Body of pancreas (tissue), 4 donors: ENCODE data around the gene BMP4. TPM values are rescaled to one million over a fixed set of nuclear protein-coding genes. Genes with fewer than 3 reads are reported as not detected.

Experiments
- ATAC-seq: fragments of 150-250 bp; one replicate; pipeline ENCODE4 v1.9.1; 2016
- DNase-seq, 4 donors: peaks; one replicate each; pipeline ENCODE4 v3.0.0-alpha.2; 2019
- H3K27ac ChIP-seq, 4 donors: fragments of 200-600 bp; sonication (generic); 1 replicate in 3 of 4; 2 replicates in 1 of 4; pipeline versions ENCODE4 v1.5.1 to v1.6.1; 2016 to 2019; ENCODE audit warnings: mild to moderate bottlenecking in 1 of 4, mixed read lengths in 1 of 4, moderate library complexity in 1 of 4
- H3K27me3 ChIP-seq, 2 donors: fragments of 200-600 bp; sonication (generic); one replicate each; pipeline ENCODE4 v1.6.0; 2016; ENCODE audit warnings: mild to moderate bottlenecking in 1 of 2
- H3K36me3 ChIP-seq, 2 donors: fragments of 200-600 bp; sonication (generic); replicated peaks in 1 of 2; 2 replicates each; pipeline ENCODE4 v1.5.1; 2016; ENCODE audit warnings: low read depth in 2 of 2; ENCODE audit not compliant: insufficient read depth in 1 of 2
- H3K4me1 ChIP-seq: fragments of 200-600 bp; sonication (generic); one replicate; pipeline ENCODE4 v1.6.0; 2016
- H3K4me3 ChIP-seq, 2 donors: fragments of 200-600 bp; sonication (generic); 1 replicate in 1 of 2; 2 replicates in 1 of 2; pipeline ENCODE4 v1.5.1; 2016 to 2019
- H3K9me3 ChIP-seq, 3 donors: fragments of 200-600 bp; sonication (generic); 1 replicate in 2 of 3; 2 replicates in 1 of 3; pipeline ENCODE4 v1.5.1; 2016
- CTCF ChIP-seq, 7 experiments: fragments of 450-650 bp in 4 of 7; fragments of 200-600 bp in 3 of 7; sonication (generic) in 3 of 7; IDR thresholded peaks; one replicate each; pipeline ENCODE4 v1.5.1; 2016 to 2019; ENCODE audit warnings: antibody characterized with exemption in 7 of 7
- POLR2A ChIP-seq, 3 donors: fragments of 450-650 bp; IDR thresholded peaks; one replicate each; pipeline ENCODE4 v1.6.1; 2016; ENCODE audit warnings: antibody characterized with exemption in 3 of 3, mild to moderate bottlenecking in 2 of 3
- WGBS, 2 donors: methylation state at CpG; one replicate each; pipeline ENCODE4 v1.1.5; 2017; 5-methylcytosine and 5-hydroxymethylcytosine counted together
- intact Hi-C: fragments of 100-400 bp; cut with DNase I; formaldehyde crosslinking; loops from one replicate; pipeline ENCODE4 v1.15.1; 2023
- total RNA-seq, 2 donors: library from RNA; depleted of rRNA; stranded (reverse); fragments of >200 nt; gene quantifications; one replicate each; pipeline ENCODE4 v1.1.0, GENCODE V29; 2016

Gene BMP4
- total RNA-seq, 2 donors from 2014 or later = 5.9 to 8.3 TPM

GRCh38 chr14:53948205-53948884, 8.3 kb downstream of the BMP4 start:
- 66 to 81% methylated on average over 6 of the region's 6 CpGs for WGBS, 2 donors
- ATAC-seq (no peak), DNase-seq (no peak)
- H3K4me1 ChIP-seq = peaks cover 23% of the 10 kb centered on the region
- H3K9me3 ChIP-seq = no peaks in the 10 kb centered on the region
- no peak for TF ChIP-seq POLR2A (IDR thresholded peaks at IDR 0.05)
- no peak for TF ChIP-seq CTCF (IDR thresholded peaks at IDR 0.05)
- H3K36me3 ChIP-seq = no peaks in the 10 kb centered on the region
- no peak overlapping the region for H3K27ac ChIP-seq
- intact Hi-C loops = no loop called here
- peaks cover 0 to 8% of the 10 kb centered on the region in 2 donors for H3K27me3 ChIP-seq
- H3K4me3 ChIP-seq = no peak overlapping the region

GRCh38 chr14:53947452-53948204, 9.0 kb downstream of the BMP4 start:
- H3K27me3 ChIP-seq = peaks cover 0 to 8% of the 10 kb centered on the region in 2 donors
- TF ChIP-seq POLR2A (IDR thresholded peaks at IDR 0.05) (no peak), CTCF (IDR thresholded peaks at IDR 0.05) (no peak)
- H3K27ac ChIP-seq = no peak overlapping the region

GRCh38 chr14:53947094-53947445, 9.6 kb downstream of the BMP4 start:
- no peak overlapping the region for H3K4me3 ChIP-seq
- WGBS, 2 donors = 42% methylated on average over 12 of the region's 12 CpGs
- DNase-seq = no peak
- TF ChIP-seq POLR2A (IDR thresholded peaks at IDR 0.05) (no peak), CTCF (IDR thresholded peaks at IDR 0.05) (no peak)
- intact Hi-C loops = no loop called here
- H3K27me3 ChIP-seq = peaks cover 0 to 8% of the 10 kb centered on the region in 2 donors
- H3K27ac ChIP-seq = peak overlapping the region in 1 of 4 donors; percentile 22
- no peak for ATAC-seq
- H3K4me1 ChIP-seq = peaks cover 12% of the 10 kb centered on the region
- no peaks in the 10 kb centered on the region for H3K36me3 ChIP-seq
- no peaks in the 10 kb centered on the region for H3K9me3 ChIP-seq

More at GRCh38 chr14:53947452-53948204, 9.0 kb downstream of the BMP4 start:
- Histone ChIP-seq H3K4me3 (no peak overlapping the region), H3K36me3 (no peaks in the 10 kb centered on the region), H3K9me3 (no peaks in the 10 kb centered on the region), H3K4me1 (peaks cover 18% of the 10 kb centered on the region)
- intact Hi-C loops = no loop called here
- ATAC-seq (no peak), DNase-seq (no peak)
- WGBS, 2 donors = 59 to 66% methylated on average over 12 of the region's 12 CpGs

- WGBS, 2 donors = 9 to 23% methylated on average over 33 to 62 of the region's 63 CpGs
These were observed 10.1 kb downstream of the BMP4 start for GRCh38 chr14:53946404-53947093.

More at GRCh38 chr14:53946404-53947093, 10.1 kb downstream of the BMP4 start:
- DNase-seq (peak in 3 of 4 donors; percentile 16 to 32 (median 31)), ATAC-seq (peak; percentile 47)
- Histone ChIP-seq H3K27ac (peak overlapping the region in 1 of 4 donors; percentile 22), H3K4me3 (no peak overlapping the region), H3K4me1 (peaks cover 7% of the 10 kb centered on the region), H3K36me3 (no peaks in the 10 kb centered on the region), H3K27me3 (peaks cover 0 to 8% of the 10 kb centered on the region in 2 donors), H3K9me3 (no peaks in the 10 kb centered on the region)
- intact Hi-C loops = no loop called here
- TF ChIP-seq POLR2A (IDR thresholded peaks at IDR 0.05) (no peak), CTCF (IDR thresholded peaks at IDR 0.05) (peak in 1 of 7 experiments; percentile 2)
